Astrocyte of the hippocampus (primary cell): Measurements from ENCODE around the gene CAPSL.
"Not testable (repeated sequence)": the region's sequence is repeated elsewhere in the genome, so short reads cannot be mapped to it uniquely, and the experiment has no call there.

Experiments
- DNase-seq: peaks from one replicate; pipeline ENCODE4 v3.0.0; 2011; ENCODE audit warnings: low read depth, low spot score

The CAPSL gene

DNA sequence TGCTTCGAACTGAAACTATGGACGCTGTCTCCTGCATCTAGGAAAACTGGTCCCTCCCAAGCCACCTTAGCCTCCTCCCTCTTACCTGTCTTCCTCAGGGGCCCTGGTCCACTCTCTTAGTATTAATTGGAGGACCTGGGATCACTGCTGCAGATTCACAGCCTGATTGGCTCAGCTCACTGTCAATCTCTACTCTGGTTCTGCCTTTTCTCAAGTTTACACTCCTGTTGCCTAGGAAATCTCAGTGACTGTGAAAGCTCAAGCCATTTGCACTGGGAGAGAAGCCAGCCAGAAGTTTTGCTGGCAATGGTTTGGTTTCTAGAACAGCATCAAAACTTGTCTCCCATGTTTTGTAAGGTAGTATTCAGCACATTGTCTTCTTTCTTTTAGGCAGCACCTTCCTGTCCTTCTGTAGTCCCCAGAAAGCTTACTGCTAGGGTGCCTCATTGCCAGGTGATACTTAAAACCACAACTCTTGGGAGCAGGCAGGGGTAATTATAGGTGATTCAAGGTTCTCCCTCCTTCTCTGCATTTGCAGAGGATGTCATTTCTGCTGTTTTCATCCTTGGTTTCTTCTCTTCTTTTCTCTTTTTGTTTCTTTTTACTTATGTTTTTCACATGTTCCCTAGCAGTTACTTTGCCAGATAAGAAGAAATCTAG is at the start of gene CAPSL:
TSS of gene CAPSL (minus strand) at position 55 of the 660 bp plus-strand sequence. CDS start 17,502 bp downstream, outside the sequence.
- DNase-seq, result peak; percentile 75

DNA sequence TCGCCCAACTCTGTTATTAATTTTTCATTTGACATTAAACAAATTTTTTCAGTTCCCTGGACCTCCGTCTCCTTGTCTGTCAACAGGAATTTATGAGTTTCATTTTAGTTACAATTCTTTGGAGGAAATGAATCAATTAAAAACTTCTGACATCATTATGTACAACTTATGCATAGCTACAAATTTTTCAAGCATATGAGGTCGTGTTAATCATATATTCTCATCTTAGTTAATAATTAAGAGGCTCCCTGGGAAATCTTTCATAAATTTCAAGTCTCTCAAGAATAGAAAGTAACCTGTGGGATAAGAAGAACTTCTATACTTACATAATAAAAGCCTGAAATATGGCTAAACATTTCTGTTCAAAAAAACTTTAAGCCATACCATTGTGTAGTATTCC is 49.4 kb upstream of the CAPSL start:
- DNase-seq, result no peak

- no peak for DNase-seq
Measured at GRCh38 chr5:35979715-35980114, 41.3 kb upstream of the CAPSL start.

GRCh38 chr5:35976859-35977258 is 38.4 kb upstream of the CAPSL start:
- not testable (repeated sequence) for DNase-seq

DNA sequence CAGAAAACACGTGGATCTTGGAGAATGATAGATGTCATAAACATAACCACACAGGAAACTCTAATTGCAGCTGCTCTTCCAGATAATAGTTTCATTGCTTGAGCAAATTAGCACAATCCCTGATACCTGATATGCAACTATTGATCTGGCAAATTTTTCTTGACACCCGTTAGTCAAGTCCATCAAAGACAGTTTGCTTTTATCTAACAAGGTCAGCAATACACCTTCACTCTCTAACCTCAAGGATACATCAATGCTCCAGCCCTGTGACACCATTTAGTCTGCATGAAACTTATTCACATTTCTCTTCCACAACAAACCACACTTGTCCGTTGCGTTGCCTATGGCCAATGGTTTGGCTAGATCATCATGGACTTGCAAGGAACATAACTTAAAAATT is 36.1 kb upstream of the CAPSL start:
- DNase-seq, result no peak

- no peak for DNase-seq
Measured at GRCh38 chr5:35971878-35972210, 33.4 kb upstream of the CAPSL start.

- DNase-seq, result peak; percentile 35
Measured at GRCh38 chr5:35971186-35971877, 32.9 kb upstream of the CAPSL start.

GRCh38 chr5:35963381-35963843 is 25.0 kb upstream of the CAPSL start:
- DNase-seq, result peak; percentile 10

DNA sequence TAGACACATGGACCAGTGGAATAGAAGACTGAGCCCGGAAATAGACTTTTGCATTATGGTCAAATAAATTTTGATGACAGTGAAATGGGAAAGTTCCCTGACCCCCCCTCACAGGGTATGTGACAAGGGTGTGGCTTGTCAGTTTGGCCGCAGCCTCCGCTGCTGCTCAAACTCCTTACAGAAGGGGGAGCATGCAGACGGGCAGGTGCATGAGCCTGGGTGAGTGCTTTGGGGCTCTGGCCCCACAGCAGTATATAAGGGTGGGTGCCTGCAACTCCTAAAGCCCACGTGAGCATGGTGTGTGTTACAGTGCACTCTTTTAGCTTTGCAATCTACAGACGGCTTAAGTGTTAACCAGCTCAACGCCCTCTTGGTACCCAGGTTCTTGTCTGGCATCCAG is 21.9 kb upstream of the CAPSL start:
- DNase-seq, result no peak

DNA sequence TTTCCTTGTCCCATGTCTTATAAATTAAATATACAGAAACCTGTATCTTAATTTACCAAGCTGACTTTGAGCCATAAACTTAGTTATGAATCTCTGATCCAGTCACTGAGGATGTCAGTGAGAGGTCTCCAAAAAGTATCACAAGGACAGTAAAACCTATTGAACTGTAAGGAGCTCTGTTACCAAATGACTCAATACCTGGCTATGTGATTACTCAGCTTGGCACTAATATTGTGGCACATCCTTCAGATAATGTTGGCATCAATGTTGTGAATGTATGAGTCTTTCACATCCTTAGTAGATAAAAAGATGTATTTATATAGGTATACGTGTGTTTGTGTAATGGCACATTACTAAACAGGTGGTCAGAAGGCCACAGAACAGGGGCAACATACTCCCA is 18.0 kb upstream of the CAPSL start:
- DNase-seq, result no peak

- no peak for DNase-seq
Measured at GRCh38 chr5:35954175-35954574, 15.8 kb upstream of the CAPSL start.

DNA sequence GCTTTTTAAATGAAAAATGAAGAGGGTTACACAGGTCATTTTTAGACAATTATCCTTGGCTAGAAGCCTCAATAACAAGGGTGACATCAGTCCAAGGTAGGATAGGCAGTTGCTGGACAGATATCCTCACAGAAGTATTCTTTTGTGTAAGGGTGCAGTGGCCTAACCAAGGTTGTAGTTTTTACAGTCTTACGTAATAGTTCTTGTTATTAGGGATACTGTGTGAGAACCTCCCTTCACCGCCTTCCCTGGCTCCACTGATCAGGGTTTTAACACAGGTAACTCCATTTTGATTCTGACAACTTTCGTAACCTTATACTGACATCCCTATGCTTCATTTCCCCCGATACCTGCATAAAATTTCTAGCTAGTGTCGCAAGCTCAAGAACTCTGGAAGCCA is 8.7 kb upstream of the CAPSL start:
- DNase-seq, result no peak

DNA sequence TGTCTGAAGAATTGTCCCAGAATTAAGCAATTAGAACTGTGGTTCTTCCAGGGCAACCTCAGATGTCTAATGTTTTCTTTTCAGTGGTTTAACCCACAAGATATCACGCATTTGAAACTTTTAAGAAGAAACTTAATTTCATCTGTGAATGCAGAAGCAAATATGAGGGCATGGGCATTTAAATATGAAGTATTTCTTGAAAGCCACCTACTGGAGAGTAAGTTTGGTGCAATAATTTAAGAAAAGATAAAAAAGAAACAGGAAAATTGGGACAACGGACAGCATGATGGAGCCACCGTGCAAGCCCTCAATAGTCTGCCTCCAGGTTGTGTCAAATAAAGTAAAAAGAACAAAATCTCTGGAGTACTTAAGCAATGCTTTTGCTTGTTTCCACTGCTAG is 1.2 kb upstream of the CAPSL start:
- no peak for DNase-seq

GRCh38 chr5:35926389-35927051 is 11.9 kb downstream of the CAPSL start:
- peak; percentile 76 for DNase-seq

- DNase-seq, result peak; percentile 82
Measured at GRCh38 chr5:35924950-35925722, 13.3 kb downstream of the CAPSL start.

- peak; percentile 75 for DNase-seq
Measured at GRCh38 chr5:35924122-35924949, 14.1 kb downstream of the CAPSL start.

- DNase-seq, result no peak
Measured at GRCh38 chr5:35922468-35922867, 16.0 kb downstream of the CAPSL start.

DNA sequence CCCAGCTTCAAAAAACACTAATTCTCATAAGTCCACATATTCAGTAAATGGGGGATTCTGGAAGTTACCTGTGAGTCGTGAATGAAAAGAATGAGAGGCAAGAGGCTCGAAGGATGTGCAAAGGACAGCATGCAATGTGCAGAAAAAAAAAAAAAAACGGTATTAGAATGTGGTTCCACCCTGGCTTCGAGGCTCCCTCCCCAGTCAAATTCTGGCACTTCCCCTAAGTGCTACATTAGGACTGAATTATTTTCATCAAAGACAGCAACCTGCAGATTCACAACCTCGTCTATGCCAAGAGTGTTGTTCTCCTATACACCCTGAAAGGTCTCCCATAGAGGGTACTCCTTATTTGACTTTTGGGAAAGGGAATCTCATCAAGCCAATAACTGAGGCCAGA is 16.5 kb downstream of the CAPSL start:
- DNase-seq, result no peak

- DNase-seq, result no peak
Measured at GRCh38 chr5:35920890-35921289, 17.5 kb downstream of the CAPSL start.

- DNase-seq, result peak; percentile 46
Measured at GRCh38 chr5:35919191-35919590, 19.2 kb downstream of the CAPSL start.

- no peak for DNase-seq
Measured at GRCh38 chr5:35908814-35909213, 29.6 kb downstream of the CAPSL start.
